ENCODE results near the gene WNT7B.

- TF ChIP-seq GATA2 (IDR thresholded peaks at IDR 0.05; ENCODE audit: low read depth, low read length) (no peak), GATA3 (IDR thresholded peaks at IDR 0.05; ENCODE audit: low read depth, low read length) (no peak)
Observed at GRCh38 chr22:46006379-46007002, 29.5 kb upstream of the WNT7B start.

All from SH-SY5Y (cell line).